ENCODE results near the gene SPATA18. TPM values are rescaled to one million over a fixed set of nuclear protein-coding genes. Genes with fewer than 3 reads are reported as not detected.

Gene SPATA18
- total RNA-seq, 5 donors from 2014 or later (not counting 1 experiment from before 2014, with no cell fraction given): 0.35 to 0.36 TPM; not detected in 3

DNA sequence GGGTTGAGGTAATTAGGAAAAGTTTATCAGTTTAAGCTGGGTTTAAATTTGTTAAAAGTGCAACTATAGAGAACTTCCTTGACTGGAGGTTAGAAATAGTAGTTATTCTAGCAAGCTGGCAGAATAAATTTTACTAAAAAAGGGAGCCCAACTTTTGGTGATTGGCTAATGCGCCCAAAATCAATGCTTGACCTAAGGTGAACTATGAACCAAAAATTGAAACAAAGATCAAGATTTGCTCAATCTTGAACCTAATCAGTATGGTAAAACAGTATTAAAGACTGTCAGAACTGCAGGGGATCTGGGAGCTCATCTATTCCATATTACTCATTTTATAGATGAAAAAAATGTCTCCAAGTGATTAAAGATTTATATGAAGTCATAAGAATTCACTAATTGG is 6.1 kb upstream of the SPATA18 start:
- POLR2A ChIA-PET: no interaction called here
- WGBS (ENCODE audit: insufficient coverage): 100% methylated on average over 1 of the region's 1 CpG

GRCh38 chr4:52049266-52049665 is 1.8 kb upstream of the SPATA18 start:
- Mint-ChIP-seq H3K27me3 (peaks cover 60 to 72% of the 10 kb centered on the region in 2 donors), H3K36me3 (no peaks in the 10 kb centered on the region), H3K9me3 (no peaks in the 10 kb centered on the region), H3K4me1 (peaks cover 11 to 18% (median 18%) of the 10 kb centered on the region in 3 donors), H3K4me3 (no peak overlapping the region), H3K27ac (no peak overlapping the region)
- ChIA-PET CTCF (no interaction called here), POLR2A (no interaction called here)
- no peaks in the 10 kb centered on the region for H3K9me3 ChIP-seq
- H3K36me3 ChIP-seq (ENCODE audit: control insufficient read depth in 2 of 2, extremely low read depth in 1 of 2, insufficient read depth in 1 of 2, low read length in 1 of 2): no peaks in the 10 kb centered on the region
- H3K4me1 ChIP-seq (ENCODE audit: control insufficient read depth in 1 of 2, extremely low read depth in 1 of 2, insufficient read depth in 2 of 2, low read length in 2 of 2): peaks cover 0 to 9% of the 10 kb centered on the region in 2 experiments
- no peak for ATAC-seq (replicated peaks in 1 of 4)
- WGBS (ENCODE audit: insufficient coverage): 40% methylated on average over 1 of the region's 5 CpGs
- H3K27ac ChIP-seq (ENCODE audit: low read length): no peak overlapping the region
- H3K4me3 ChIP-seq (ENCODE audit: control insufficient read depth in 1 of 2, extremely low read depth in 1 of 2, low read length in 1 of 2): no peak overlapping the region
- peaks cover 20% of the 10 kb centered on the region in 2 experiments for H3K27me3 ChIP-seq (replicated peaks in 1 of 2; ENCODE audit: control insufficient read depth in 2 of 2, extremely low read depth in 1 of 2, insufficient read depth in 2 of 2, low read length in 1 of 2)
- DNase-seq: no peak

More for the DNA sequence above, 6.1 kb upstream of the SPATA18 start:
- no peak overlapping the region for H3K27ac Mint-ChIP-seq
- no peaks in the 10 kb centered on the region for H3K4me1 Mint-ChIP-seq
- Histone ChIP-seq H3K36me3 (ENCODE audit: control insufficient read depth in 2 of 2, extremely low read depth in 1 of 2, insufficient read depth in 1 of 2, low read length in 1 of 2) (no peaks in the 10 kb centered on the region), H3K27ac (ENCODE audit: low read length) (no peak overlapping the region), H3K4me3 (ENCODE audit: control insufficient read depth in 1 of 2, extremely low read depth in 1 of 2, low read length in 1 of 2) (no peak overlapping the region), H3K9me3 (no peaks in the 10 kb centered on the region), H3K27me3 (replicated peaks in 1 of 2; ENCODE audit: control insufficient read depth in 2 of 2, extremely low read depth in 1 of 2, insufficient read depth in 2 of 2, low read length in 1 of 2) (peaks cover 8 to 18% of the 10 kb centered on the region in 2 experiments), H3K4me1 (ENCODE audit: control insufficient read depth in 1 of 2, extremely low read depth in 1 of 2, insufficient read depth in 2 of 2, low read length in 2 of 2) (no peaks in the 10 kb centered on the region)
- H3K9me3 Mint-ChIP-seq: no peaks in the 10 kb centered on the region
- CTCF ChIA-PET: no interaction called here
- H3K27me3 Mint-ChIP-seq: peaks cover 43 to 58% of the 10 kb centered on the region in 2 donors
- ATAC-seq (replicated peaks in 1 of 4) (no peak), DNase-seq (no peak)
- no peak overlapping the region for H3K4me3 Mint-ChIP-seq
- H3K36me3 Mint-ChIP-seq: no peaks in the 10 kb centered on the region

DNA sequence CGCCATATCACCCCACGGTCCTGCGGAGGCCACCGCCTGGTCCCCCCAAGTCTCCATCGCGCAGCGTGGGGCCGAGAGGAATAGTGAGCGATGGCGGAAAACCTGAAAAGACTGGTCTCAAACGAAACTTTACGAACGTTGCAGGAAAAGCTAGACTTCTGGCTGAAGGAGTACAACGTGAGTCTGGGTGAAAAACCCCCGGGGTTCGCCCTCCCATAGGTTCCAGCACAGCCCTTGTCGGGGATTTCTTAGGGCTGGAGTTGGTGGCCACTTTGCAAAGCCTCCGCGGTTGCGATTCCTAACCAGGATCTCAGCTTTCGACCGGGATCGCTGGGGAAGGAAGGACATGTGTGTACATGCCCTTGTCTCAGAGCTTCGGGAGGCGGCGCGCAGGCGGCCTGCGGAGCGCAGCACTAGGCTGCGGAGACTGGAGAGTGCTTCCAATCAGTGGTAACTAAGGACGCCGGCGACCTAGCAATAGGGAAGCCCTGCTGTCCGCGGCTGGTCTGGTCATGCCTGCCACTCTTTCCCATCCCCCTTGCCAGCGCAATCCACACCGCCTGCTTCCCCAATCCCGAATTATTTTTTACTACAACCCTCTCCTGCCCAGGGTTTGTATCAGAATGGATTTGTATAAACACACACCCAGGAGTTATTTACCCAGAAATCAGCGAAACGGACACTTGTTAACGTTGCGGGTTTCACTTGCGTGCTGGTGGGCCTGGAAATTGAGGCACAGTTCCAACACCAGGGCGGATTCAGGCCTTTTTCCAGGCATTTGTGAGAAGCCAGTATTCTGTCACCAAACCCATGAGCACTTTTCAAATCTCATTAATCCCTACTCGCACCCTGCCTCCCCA is 741 bp downstream of the SPATA18 start:
- Histone ChIP-seq H3K4me1 (ENCODE audit: control insufficient read depth in 1 of 2, extremely low read depth in 1 of 2, insufficient read depth in 2 of 2, low read length in 2 of 2) (peaks cover 0 to 9% of the 10 kb centered on the region in 2 experiments), H3K4me3 (ENCODE audit: control insufficient read depth in 1 of 2, extremely low read depth in 1 of 2, low read length in 1 of 2) (peak overlapping the region in 1 of 2 donors; percentile 19), H3K27me3 (replicated peaks in 1 of 2; ENCODE audit: control insufficient read depth in 2 of 2, extremely low read depth in 1 of 2, insufficient read depth in 2 of 2, low read length in 1 of 2) (peaks cover 20 to 21% of the 10 kb centered on the region in 2 experiments), H3K36me3 (ENCODE audit: control insufficient read depth in 2 of 2, extremely low read depth in 1 of 2, insufficient read depth in 1 of 2, low read length in 1 of 2) (no peaks in the 10 kb centered on the region), H3K27ac (ENCODE audit: low read length) (no peak overlapping the region), H3K9me3 (no peaks in the 10 kb centered on the region)
- ATAC-seq (replicated peaks in 1 of 4): peak in 3 of 4 experiments; percentile 30 to 53 (median 31)
- H3K27me3 Mint-ChIP-seq: peaks cover 62 to 69% of the 10 kb centered on the region in 2 donors
- no peak overlapping the region for H3K27ac Mint-ChIP-seq
- peak overlapping the region; percentile 60 to 65 (median 64) for H3K4me3 Mint-ChIP-seq
- CTCF ChIA-PET: no interaction called here
- no peaks in the 10 kb centered on the region for H3K36me3 Mint-ChIP-seq
- 5% methylated on average over 41 of the region's 46 CpGs for WGBS (ENCODE audit: insufficient coverage)
- peaks cover 11 to 18% (median 18%) of the 10 kb centered on the region in 3 donors for H3K4me1 Mint-ChIP-seq
- H3K9me3 Mint-ChIP-seq: no peaks in the 10 kb centered on the region
- POLR2A ChIA-PET: no interaction called here
- DNase-seq: no peak

DNA sequence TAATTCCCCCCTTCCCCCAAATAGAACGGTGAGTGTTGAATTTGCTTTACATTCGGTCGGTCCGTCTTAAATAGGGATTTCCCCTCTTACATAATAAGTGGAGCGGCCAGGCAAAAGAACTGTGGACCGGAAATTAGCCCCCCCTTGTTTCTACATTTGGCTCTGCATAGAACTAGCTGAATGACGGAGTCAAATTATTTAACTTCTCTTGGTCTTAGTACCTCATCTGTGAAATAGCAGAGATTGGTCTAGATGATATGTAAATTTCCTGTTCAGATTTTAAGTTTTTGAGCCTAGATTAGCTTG is 1.3 kb downstream of the SPATA18 start:
- H3K27ac ChIP-seq (ENCODE audit: low read length): no peak overlapping the region
- H3K27me3 ChIP-seq (replicated peaks in 1 of 2; ENCODE audit: control insufficient read depth in 2 of 2, extremely low read depth in 1 of 2, insufficient read depth in 2 of 2, low read length in 1 of 2): peaks cover 18 to 21% of the 10 kb centered on the region in 2 experiments
- ATAC-seq (replicated peaks in 1 of 4) (no peak), DNase-seq (no peak)
- CTCF ChIA-PET: no interaction called here
- Mint-ChIP-seq H3K4me3 (peak overlapping the region in 1 of 3 donors; percentile 64), H3K36me3 (no peaks in the 10 kb centered on the region), H3K27me3 (peaks cover 62 to 65% of the 10 kb centered on the region in 2 donors), H3K9me3 (no peaks in the 10 kb centered on the region), H3K27ac (no peak overlapping the region), H3K4me1 (peaks cover 11 to 18% (median 18%) of the 10 kb centered on the region in 3 donors)
- H3K4me3 ChIP-seq (ENCODE audit: control insufficient read depth in 1 of 2, extremely low read depth in 1 of 2, low read length in 1 of 2): no peak overlapping the region
- H3K9me3 ChIP-seq: no peaks in the 10 kb centered on the region
- POLR2A ChIA-PET: no interaction called here
- WGBS (ENCODE audit: insufficient coverage): no CpG with 5 or more reads among the region's 7 CpGs
- no peaks in the 10 kb centered on the region for H3K36me3 ChIP-seq (ENCODE audit: control insufficient read depth in 2 of 2, extremely low read depth in 1 of 2, insufficient read depth in 1 of 2, low read length in 1 of 2)
- peaks cover 0 to 9% of the 10 kb centered on the region in 2 experiments for H3K4me1 ChIP-seq (ENCODE audit: control insufficient read depth in 1 of 2, extremely low read depth in 1 of 2, insufficient read depth in 2 of 2, low read length in 2 of 2)

GRCh38 chr4:52054254-52054653 is 3.1 kb downstream of the SPATA18 start:
- H3K4me1 ChIP-seq (ENCODE audit: control insufficient read depth in 1 of 2, extremely low read depth in 1 of 2, insufficient read depth in 2 of 2, low read length in 2 of 2): peaks cover 0 to 9% of the 10 kb centered on the region in 2 experiments
- H3K9me3 ChIP-seq: no peaks in the 10 kb centered on the region
- ChIA-PET CTCF (no interaction called here), POLR2A (no interaction called here)
- ATAC-seq (replicated peaks in 1 of 4) (no peak), DNase-seq (no peak)
- H3K4me3 ChIP-seq (ENCODE audit: control insufficient read depth in 1 of 2, extremely low read depth in 1 of 2, low read length in 1 of 2): no peak overlapping the region
- Mint-ChIP-seq H3K9me3 (no peaks in the 10 kb centered on the region), H3K27ac (no peak overlapping the region), H3K4me3 (no peak overlapping the region), H3K4me1 (peaks cover 11 to 18% (median 18%) of the 10 kb centered on the region in 3 donors), H3K27me3 (peaks cover 52 to 55% of the 10 kb centered on the region in 2 donors), H3K36me3 (no peaks in the 10 kb centered on the region)
- H3K27ac ChIP-seq (ENCODE audit: low read length): no peak overlapping the region
- peaks cover 12 to 18% of the 10 kb centered on the region in 2 experiments for H3K27me3 ChIP-seq (replicated peaks in 1 of 2; ENCODE audit: control insufficient read depth in 2 of 2, extremely low read depth in 1 of 2, insufficient read depth in 2 of 2, low read length in 1 of 2)
- no CpG with 5 or more reads among the region's 3 CpGs for WGBS (ENCODE audit: insufficient coverage)
- H3K36me3 ChIP-seq (ENCODE audit: control insufficient read depth in 2 of 2, extremely low read depth in 1 of 2, insufficient read depth in 1 of 2, low read length in 1 of 2): no peaks in the 10 kb centered on the region

- CTCF ChIA-PET: no interaction called here
- no peak for ATAC-seq (replicated peaks in 1 of 4)
These were observed 6.1 kb downstream of the SPATA18 start for GRCh38 chr4:52057196-52057595.

More at GRCh38 chr4:52057196-52057595, 6.1 kb downstream of the SPATA18 start:
- Mint-ChIP-seq H3K27ac (no peak overlapping the region), H3K36me3 (no peaks in the 10 kb centered on the region), H3K27me3 (peaks cover 39 to 43% of the 10 kb centered on the region in 2 donors), H3K4me1 (peaks cover 5% of the 10 kb centered on the region in 3 donors), H3K9me3 (no peaks in the 10 kb centered on the region), H3K4me3 (no peak overlapping the region)
- Histone ChIP-seq H3K4me1 (ENCODE audit: control insufficient read depth in 1 of 2, extremely low read depth in 1 of 2, insufficient read depth in 2 of 2, low read length in 2 of 2) (peaks cover 0 to under 1% of the 10 kb centered on the region in 2 experiments), H3K36me3 (ENCODE audit: control insufficient read depth in 2 of 2, extremely low read depth in 1 of 2, insufficient read depth in 1 of 2, low read length in 1 of 2) (no peaks in the 10 kb centered on the region), H3K9me3 (no peaks in the 10 kb centered on the region), H3K27ac (ENCODE audit: low read length) (no peak overlapping the region), H3K27me3 (replicated peaks in 1 of 2; ENCODE audit: control insufficient read depth in 2 of 2, extremely low read depth in 1 of 2, insufficient read depth in 2 of 2, low read length in 1 of 2) (peaks cover 3 to 10% of the 10 kb centered on the region in 2 experiments), H3K4me3 (ENCODE audit: control insufficient read depth in 1 of 2, extremely low read depth in 1 of 2, low read length in 1 of 2) (no peak overlapping the region)
- no peak for DNase-seq
- POLR2A ChIA-PET: no interaction called here
